ENCODE measurements around the gene TMEM200A.
"Not testable (repeated sequence)": the region's sequence is repeated elsewhere in the genome, so short reads cannot be mapped to it uniquely, and the experiment has no call there.

Gene TMEM200A

GRCh38 chr6:130365166-130366106 is at the start of gene TMEM200A:
Gene TMEM200A (plus strand): TSS chr6:130366017. CDS start chr6:130440423, 74,406 bp downstream.
- DNase-seq, result no peak

- DNase-seq, result no peak
These were observed 44.9 kb upstream of the TMEM200A start for GRCh38 chr6:130320908-130321307.

- DNase-seq, result peak; percentile 48
These were observed 43.0 kb upstream of the TMEM200A start for GRCh38 chr6:130322673-130323268.

GRCh38 chr6:130324657-130325056 is 41.2 kb upstream of the TMEM200A start:
- no peak for DNase-seq

- DNase-seq, result no peak
These were observed 39.3 kb upstream of the TMEM200A start for GRCh38 chr6:130326496-130326895.

- DNase-seq, result no peak
These were observed 28.3 kb upstream of the TMEM200A start for GRCh38 chr6:130337534-130337933.

- DNase-seq, result not testable (repeated sequence)
These were observed 19.5 kb upstream of the TMEM200A start for GRCh38 chr6:130346324-130346723.

- no peak for DNase-seq
These were observed 11.5 kb upstream of the TMEM200A start for GRCh38 chr6:130354322-130354721.

GRCh38 chr6:130355572-130355971 is 10.2 kb upstream of the TMEM200A start:
- no peak for DNase-seq

GRCh38 chr6:130357436-130357835 is 8.4 kb upstream of the TMEM200A start:
- DNase-seq, result no peak

- DNase-seq, result no peak
These were observed 6.1 kb upstream of the TMEM200A start for GRCh38 chr6:130359736-130360135.

- DNase-seq, result no peak
These were observed 3.7 kb upstream of the TMEM200A start for GRCh38 chr6:130362128-130362527.

- no peak for DNase-seq
These were observed 1.5 kb upstream of the TMEM200A start for GRCh38 chr6:130364224-130364780.

- no peak for DNase-seq
These were observed 539 bp downstream of the TMEM200A start for GRCh38 chr6:130366107-130367005.

- DNase-seq, result no peak
These were observed 1.9 kb downstream of the TMEM200A start for GRCh38 chr6:130367767-130368166.

- no peak for DNase-seq
These were observed 2.8 kb downstream of the TMEM200A start for GRCh38 chr6:130368576-130368975.

GRCh38 chr6:130369831-130370230 is 4.0 kb downstream of the TMEM200A start:
- DNase-seq, result no peak

- no peak for DNase-seq
These were observed 6.2 kb downstream of the TMEM200A start for GRCh38 chr6:130371921-130372420.

- no peak for DNase-seq
These were observed 7.0 kb downstream of the TMEM200A start for GRCh38 chr6:130372786-130373185.

GRCh38 chr6:130373992-130374391 is 8.2 kb downstream of the TMEM200A start:
- DNase-seq, result no peak

- DNase-seq, result no peak
These were observed 11.1 kb downstream of the TMEM200A start for GRCh38 chr6:130376936-130377335.

GRCh38 chr6:130377371-130377770 is 11.6 kb downstream of the TMEM200A start:
- no peak for DNase-seq

- no peak for DNase-seq
These were observed 12.1 kb downstream of the TMEM200A start for GRCh38 chr6:130377915-130378314.
